ENCODE data around the gene CDC42BPA.

GRCh38 chr1:227303662-227304061, 14.6 kb downstream of the CDC42BPA start:
- TF ChIP-seq POLR2AphosphoS5 (IDR thresholded peaks at IDR 0.05) (no peak), CTCF (IDR thresholded peaks at IDR 0.05) (no peak), POLR2A (IDR thresholded peaks at IDR 0.05) (no peak)
